Measurements from ENCODE around the gene UCMA. TPM values are rescaled to one million over a fixed set of nuclear protein-coding genes. Genes with fewer than 3 reads are reported as not detected.

The UCMA gene
- total RNA-seq, 1 donor from 2014 or later = not detected

GRCh38 chr10:13231808-13232207 is 2.4 kb downstream of the UCMA start:
- DNase-seq = no peak

DNA sequence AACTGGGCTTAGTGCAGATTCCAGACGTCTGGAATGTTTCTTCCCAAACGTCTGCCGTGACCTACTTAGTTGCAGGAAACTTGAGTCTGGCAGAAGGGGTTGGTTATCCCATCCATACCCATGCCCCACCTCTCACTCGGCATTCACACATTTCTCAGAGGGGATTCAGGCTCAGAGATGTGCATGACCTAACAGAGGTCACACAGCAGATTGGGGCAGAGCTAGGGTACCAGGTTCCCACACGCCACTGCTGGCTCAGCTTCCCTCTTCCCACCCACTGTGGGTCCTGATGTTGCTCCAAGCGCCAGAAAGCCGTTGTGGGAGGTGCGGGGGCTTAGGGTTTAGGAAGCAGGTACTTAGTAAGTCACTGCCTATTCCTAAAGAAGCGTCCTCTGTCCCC is 3.0 kb downstream of the UCMA start:
- DNase-seq = no peak

DNA sequence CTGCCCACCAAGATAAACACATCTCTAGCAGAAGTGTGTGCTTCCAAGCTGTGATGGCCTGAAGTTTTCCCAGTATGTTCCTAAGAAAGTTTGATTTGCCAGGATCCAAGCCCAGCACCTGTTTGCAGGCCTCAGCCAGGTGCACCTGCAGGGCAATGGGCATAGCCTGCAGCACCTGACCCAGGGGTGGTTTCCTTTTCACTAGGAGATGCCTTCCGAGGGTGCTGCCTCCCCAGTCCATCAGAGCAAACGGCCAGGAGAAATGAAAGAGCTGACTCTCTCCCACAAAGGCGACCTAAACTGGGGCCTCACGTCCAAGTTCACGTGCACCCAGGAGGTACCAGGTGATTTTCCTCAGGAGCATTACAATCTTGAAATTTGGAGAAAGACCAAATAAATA is 7.1 kb downstream of the UCMA start:
- no peak for DNase-seq

GRCh38 chr10:13225601-13226000 is 8.6 kb downstream of the UCMA start:
- DNase-seq = no peak

DNA sequence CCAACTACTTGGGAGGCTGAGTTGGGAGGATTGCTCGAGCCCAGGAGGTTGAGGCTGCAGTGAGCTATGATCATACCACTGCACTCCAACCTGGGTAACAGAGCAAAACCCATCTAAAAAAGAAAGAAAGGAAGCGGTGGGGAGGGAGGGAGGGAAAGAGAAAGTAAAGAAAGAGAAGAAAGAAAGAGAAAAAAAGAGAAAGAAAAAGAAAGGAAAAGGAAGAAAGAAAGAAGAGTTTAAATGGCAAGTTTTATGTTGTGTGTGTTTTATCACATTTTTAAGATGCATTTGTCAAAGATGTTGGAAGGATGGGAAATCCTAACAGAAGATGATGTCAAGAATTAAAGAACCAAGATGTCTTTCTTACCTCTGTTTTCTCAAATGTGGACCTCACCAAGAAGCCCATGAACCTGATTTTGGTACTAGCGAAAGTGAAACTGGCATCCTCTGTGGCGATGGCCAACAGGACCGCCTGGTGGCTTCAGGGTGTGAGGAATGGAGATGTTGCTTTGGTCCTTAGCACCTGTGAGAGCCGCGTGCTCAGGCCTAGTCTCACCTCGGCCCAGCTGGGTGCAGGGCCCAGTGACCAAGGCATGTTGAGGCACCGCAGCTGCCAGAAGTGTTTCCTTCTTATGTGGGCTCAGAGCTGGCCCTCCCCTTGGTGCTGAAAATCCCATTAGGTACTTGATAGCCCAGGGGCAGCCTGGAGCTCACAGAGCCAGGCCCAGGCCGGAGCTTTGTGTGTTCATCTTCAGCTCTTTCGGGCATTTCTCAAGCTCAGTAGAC is 9.8 kb downstream of the UCMA start:
- DNase-seq = no peak

GRCh38 chr10:13223241-13223640 is 10.9 kb downstream of the UCMA start:
- no peak for DNase-seq

GRCh38 chr10:13222566-13222965 is 11.6 kb downstream of the UCMA start:
- no peak for DNase-seq

- no peak for DNase-seq
Measured at GRCh38 chr10:13222151-13222550, 12.0 kb downstream of the UCMA start.

GRCh38 chr10:13221572-13221971 is 12.6 kb downstream of the UCMA start:
- no peak for DNase-seq

DNA sequence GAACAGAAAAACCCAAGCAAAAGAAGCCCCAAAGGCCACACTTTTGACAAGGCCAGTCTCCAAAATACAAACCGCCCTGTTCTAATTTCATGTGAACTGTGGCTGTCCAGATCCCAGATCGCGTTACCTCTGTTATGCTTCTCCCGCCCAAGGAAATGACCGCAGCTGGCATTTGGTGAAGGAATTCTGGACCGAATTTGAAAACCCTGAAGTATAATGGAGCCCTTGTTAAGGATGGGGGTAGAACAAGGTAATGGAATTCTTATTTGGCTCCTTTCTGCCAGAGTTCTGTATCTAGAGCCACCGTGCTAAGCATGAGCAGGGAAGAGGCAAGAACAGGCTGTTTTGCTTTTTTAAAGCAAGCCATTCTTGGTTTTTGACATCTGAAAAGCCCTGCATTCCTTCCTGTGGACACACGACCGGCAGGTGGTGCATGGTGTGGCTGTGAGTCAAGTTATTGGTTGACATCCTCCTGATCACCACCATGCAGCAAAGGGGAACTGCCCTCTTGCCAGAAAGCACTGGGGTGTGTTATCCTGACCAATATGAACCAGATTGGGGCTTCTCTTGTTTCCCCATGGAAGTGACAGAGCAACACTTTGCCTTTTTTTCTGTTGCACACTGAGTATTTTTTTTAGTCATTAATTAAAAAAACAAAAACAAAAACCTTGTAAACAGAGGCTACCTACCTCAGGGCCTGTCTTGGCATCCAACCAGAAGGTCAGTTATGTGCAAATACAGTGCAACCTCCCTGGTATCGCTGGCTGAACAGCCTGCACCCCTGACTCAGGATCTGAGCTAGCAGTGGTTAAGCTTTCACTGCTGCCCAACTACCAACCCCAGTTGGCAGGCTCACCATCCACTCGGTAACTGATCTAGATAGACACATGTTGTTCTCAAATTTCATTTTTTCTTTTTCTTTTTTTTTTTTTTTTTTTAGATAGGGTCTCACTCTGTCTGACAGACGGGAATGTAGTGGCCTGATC is 14.2 kb downstream of the UCMA start:
- DNase-seq = no peak

- DNase-seq = no peak
Measured at GRCh38 chr10:13218878-13219277, 15.3 kb downstream of the UCMA start.

- no peak for DNase-seq
Measured at GRCh38 chr10:13213163-13213562, 21.0 kb downstream of the UCMA start.

GRCh38 chr10:13206546-13207443 is 27.4 kb downstream of the UCMA start:
- DNase-seq = no peak

- no peak for DNase-seq
Measured at GRCh38 chr10:13206091-13206490, 28.1 kb downstream of the UCMA start.

- no peak for DNase-seq
Measured at GRCh38 chr10:13201132-13201531, 33.0 kb downstream of the UCMA start.

GRCh38 chr10:13195016-13195415 is 39.2 kb downstream of the UCMA start:
- no peak for DNase-seq

- DNase-seq = no peak
Measured at GRCh38 chr10:13193637-13194036, 40.5 kb downstream of the UCMA start.

DNA sequence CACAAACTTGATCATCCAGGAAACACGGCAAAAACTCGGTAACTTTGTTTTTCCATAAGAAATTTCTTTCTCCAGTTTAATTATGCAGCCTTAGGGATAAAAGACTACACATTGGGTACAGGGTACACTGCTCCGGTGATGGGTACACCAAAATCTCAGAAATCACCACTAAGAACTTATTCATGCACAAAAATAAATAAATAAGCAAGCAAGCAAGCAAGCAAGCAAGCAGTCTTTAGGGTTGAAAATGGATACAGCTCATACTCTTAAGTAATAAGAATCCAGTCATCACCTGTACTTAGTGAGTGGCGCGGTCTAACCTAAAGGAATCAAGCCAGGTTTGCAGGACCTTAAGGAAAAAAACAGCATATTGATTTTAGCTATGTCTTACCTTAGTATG is 42.8 kb downstream of the UCMA start:
- no peak for DNase-seq

GRCh38 chr10:13190816-13191215 is 43.4 kb downstream of the UCMA start:
- no peak for DNase-seq

GRCh38 chr10:13189961-13190360 is 44.2 kb downstream of the UCMA start:
- DNase-seq = no peak

GRCh38 chr10:13188593-13188992 is 45.6 kb downstream of the UCMA start:
- no peak for DNase-seq

GRCh38 chr10:13187135-13187534 is 47.0 kb downstream of the UCMA start:
- DNase-seq = no peak
